T-cell (primary cell): Measurements from ENCODE around the gene DKK3. TPM values are rescaled to one million over a fixed set of nuclear protein-coding genes. Genes with fewer than 3 reads are reported as not detected.

Experiments used
- ATAC-seq, 4 experiments: fragments of 200-7000 bp in 3 of 4; fragments of 150-1000 bp in 1 of 4; cut with Tn5 transposase; replicated peaks in 1 of 4; 1 replicate in 3 of 4; 2 replicates in 1 of 4; pipeline ENCODE4 v1.10.0; 2021; ENCODE audit warnings: moderate library complexity in 3 of 4, mild to moderate bottlenecking in 2 of 4, moderate number of reproducible peaks in 1 of 4
- CTCF ChIA-PET, 2 donors: fragments of 300-600 bp; sonication (Branson Sonifier 250); formaldehyde crosslinking; loops; one replicate each; lab custom pipeline; 2022; ENCODE audit warnings: antibody characterized with exemption in 2 of 2; lab: Charles Lee
- POLR2A ChIA-PET, 2 donors: fragments of 300-600 bp; sonication (Branson Sonifier 250); formaldehyde crosslinking; loops; one replicate each; lab custom pipeline; 2022; ENCODE audit warnings: antibody characterized with exemption in 2 of 2; lab: Charles Lee
- DNase-seq, 35 experiments: peaks; one replicate each; pipeline versions ENCODE4 v3.0.0 to v3.0.0-alpha.2; 2013 to 2023
- H3K27ac ChIP-seq: one replicate; pipeline ENCODE4 v1.5.1; 2013; ENCODE audit warnings: low read length
- H3K27me3 ChIP-seq, 2 experiments: replicated peaks in 1 of 2; 1 replicate in 1 of 2; 2 replicates in 1 of 2; pipeline versions ENCODE4 v1.6.1 to v1.7.0; 2013; ENCODE audit warnings: low read length in 1 of 2, mixed read lengths in 1 of 2; ENCODE audit not compliant: control insufficient read depth in 2 of 2, insufficient read depth in 2 of 2; ENCODE audit errors: extremely low read depth in 1 of 2
- H3K36me3 ChIP-seq, 2 donors: 1 replicate in 1 of 2; 2 replicates in 1 of 2; pipeline versions ENCODE4 v1.6.1 to v1.7.0; 2013; ENCODE audit warnings: low read length in 1 of 2; ENCODE audit not compliant: control insufficient read depth in 2 of 2, insufficient read depth in 1 of 2; ENCODE audit errors: extremely low read depth in 1 of 2
- H3K4me1 ChIP-seq, 2 experiments: 1 replicate in 1 of 2; 2 replicates in 1 of 2; pipeline versions ENCODE4 v1.6.1 to v1.7.0; 2013; ENCODE audit warnings: low read length in 2 of 2, mixed read lengths in 1 of 2; ENCODE audit not compliant: insufficient read depth in 2 of 2, control insufficient read depth in 1 of 2; ENCODE audit errors: extremely low read depth in 1 of 2
- H3K4me3 ChIP-seq, 2 donors: 1 replicate in 1 of 2; 2 replicates in 1 of 2; pipeline versions ENCODE4 v1.5.1 to v1.7.0; 2013; ENCODE audit warnings: mild to moderate bottlenecking in 2 of 2, low read length in 1 of 2, moderate library complexity in 1 of 2; ENCODE audit not compliant: control insufficient read depth in 1 of 2; ENCODE audit errors: extremely low read depth in 1 of 2
- H3K9me3 ChIP-seq: 2 replicates; pipeline ENCODE4 v1.7.0; 2013
- H3K27ac Mint-ChIP-seq, 2 donors: one replicate each; pipeline ENCODE4 v1.8.0; 2020 to 2021; ENCODE audit warnings: mild to moderate bottlenecking in 2 of 2, mixed read lengths in 2 of 2
- H3K27me3 Mint-ChIP-seq, 2 donors: one replicate each; pipeline ENCODE4 v1.8.0; 2021 to 2022; ENCODE audit warnings: mixed read lengths in 2 of 2
- H3K36me3 Mint-ChIP-seq: one replicate; pipeline ENCODE4 v1.8.0; 2021; ENCODE audit warnings: mixed read lengths
- H3K4me1 Mint-ChIP-seq, 3 donors: one replicate each; pipeline ENCODE4 v1.8.0; 2020 to 2022; ENCODE audit warnings: mixed read lengths in 3 of 3, mild to moderate bottlenecking in 1 of 3
- H3K4me3 Mint-ChIP-seq, 3 donors: one replicate each; pipeline ENCODE4 v1.8.0; 2020 to 2022; ENCODE audit warnings: mild to moderate bottlenecking in 3 of 3, mixed read lengths in 3 of 3, moderate library complexity in 3 of 3
- H3K9me3 Mint-ChIP-seq, 3 donors: one replicate each; pipeline ENCODE4 v1.8.0; 2020 to 2022; ENCODE audit warnings: mixed read lengths in 3 of 3
- WGBS: methylation state at CpG from one replicate; pipeline ENCODE4 v1.1.5; 2013; ENCODE audit warnings: missing lambda C conversion rate; ENCODE audit not compliant: insufficient coverage; 5-methylcytosine and 5-hydroxymethylcytosine counted together
- total RNA-seq, 35 experiments: library from RNA in 6 of 35; stranded (reverse) in 6 of 35; fragments of 120-200 nt in 1 of 35; gene quantifications; one replicate each; pipeline versions ENCODE4 v1.2.1 to v1.2.4 and lab custom pipeline; 2013 to 2026

Gene DKK3
- total RNA-seq, 5 donors from 2014 or later (not counting 1 experiment from before 2014, with no cell fraction given) = 1.5 to 8.1 (median 2.7) TPM

DNA sequence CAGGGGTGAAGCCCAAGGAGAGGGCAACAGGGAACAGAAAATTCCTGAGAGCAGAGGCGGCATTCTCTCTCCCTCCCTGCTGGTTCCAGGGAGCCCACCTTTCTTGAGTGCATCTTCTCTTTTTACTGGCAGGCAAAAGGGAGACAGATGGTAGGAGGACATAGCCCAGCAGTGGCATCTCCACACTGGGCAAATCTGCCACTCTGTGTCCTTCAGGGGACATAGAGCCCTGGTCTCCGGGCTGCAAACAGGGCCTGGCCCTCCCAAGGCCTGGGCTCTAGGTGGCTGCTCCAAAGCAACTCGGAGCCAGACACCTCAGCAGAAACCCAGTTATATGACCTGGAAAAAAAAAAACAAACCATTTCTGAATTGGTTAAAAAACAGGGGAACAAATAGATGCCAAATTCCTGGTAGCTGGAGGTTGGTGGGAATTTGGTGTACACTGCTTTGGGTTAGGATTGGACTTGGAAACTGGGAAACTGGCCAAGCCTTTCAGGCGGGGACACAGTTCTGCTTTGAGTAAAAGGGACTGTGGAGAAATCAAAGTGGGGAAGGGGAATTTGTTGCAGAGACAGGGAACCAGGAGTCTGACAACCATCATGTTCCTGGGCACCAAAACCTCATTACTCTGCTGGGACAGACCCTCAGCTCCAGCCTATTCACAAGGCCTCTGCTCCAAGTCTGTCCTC, 23.6 kb upstream of the DKK3 start:
- Histone ChIP-seq H3K9me3 (no peaks in the 10 kb centered on the region), H3K27me3 (peaks cover 0 to 12% of the 10 kb centered on the region in 2 experiments), H3K27ac (no peak overlapping the region), H3K4me3 (no peak overlapping the region), H3K4me1 (no peaks in the 10 kb centered on the region), H3K36me3 (no peaks in the 10 kb centered on the region)
- ChIA-PET POLR2A (no interaction called here), CTCF (no interaction called here)
- H3K4me1 Mint-ChIP-seq = no peaks in the 10 kb centered on the region
- no peak overlapping the region for H3K4me3 Mint-ChIP-seq
- DNase-seq (no peak), ATAC-seq (no peak)
- WGBS = no CpG with 5 or more reads among the region's 4 CpGs
- H3K36me3 Mint-ChIP-seq = no peaks in the 10 kb centered on the region
- H3K9me3 Mint-ChIP-seq = no peaks in the 10 kb centered on the region
- H3K27ac Mint-ChIP-seq = no peak overlapping the region
- peaks cover 12 to 16% of the 10 kb centered on the region in 2 donors for H3K27me3 Mint-ChIP-seq

DNA sequence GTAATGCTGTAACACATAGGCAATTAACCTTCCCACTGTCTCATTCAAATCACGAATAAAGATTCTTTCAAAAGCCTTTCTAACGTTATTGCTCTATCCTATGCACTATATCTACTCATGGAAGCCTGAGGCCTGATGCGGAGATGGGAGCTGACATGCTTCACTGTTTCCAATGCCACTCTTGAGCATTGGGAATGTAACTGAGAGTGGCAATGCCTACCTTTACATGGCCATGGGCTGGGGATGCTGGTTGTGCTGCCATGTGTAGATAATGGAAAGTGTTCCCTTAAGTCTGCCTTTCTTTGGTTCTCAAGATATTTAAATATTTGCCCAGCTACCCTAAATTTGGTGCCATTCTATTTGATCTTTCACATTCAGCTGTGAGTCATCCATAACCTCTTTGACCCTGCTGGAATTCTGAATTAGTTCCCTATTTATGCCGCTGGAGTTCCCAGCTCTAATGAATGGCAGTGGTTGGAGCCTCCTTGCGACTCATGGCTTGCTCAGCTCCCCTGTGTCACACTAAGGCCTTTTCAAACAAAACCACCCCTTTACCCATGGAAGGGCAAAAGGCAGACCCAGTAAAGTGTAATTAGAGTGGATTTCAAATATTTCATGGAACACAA, 21.4 kb upstream of the DKK3 start:
- no CpG with 5 or more reads among the region's 5 CpGs for WGBS

DNA sequence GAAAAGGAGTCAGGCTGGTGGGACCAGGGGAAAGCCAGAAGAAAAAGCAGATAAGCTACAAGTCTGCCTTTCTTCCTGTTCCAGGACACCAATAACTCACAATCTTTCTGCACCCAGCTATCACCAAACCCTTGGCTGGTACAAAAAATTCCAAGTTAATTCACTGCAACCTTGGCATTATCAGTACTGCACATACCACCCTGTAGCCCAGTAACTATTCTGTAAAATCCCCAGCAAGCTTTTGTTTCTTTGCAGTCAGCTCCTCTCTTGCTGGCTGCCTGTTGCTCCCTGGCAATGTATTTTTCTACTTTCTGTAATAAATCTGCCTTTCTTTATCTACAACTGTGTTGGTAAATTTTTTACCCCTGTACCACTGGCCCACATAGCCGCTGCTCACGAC, 20.7 kb upstream of the DKK3 start:
- Mint-ChIP-seq H3K27ac (no peak overlapping the region), H3K27me3 (peaks cover 10 to 17% of the 10 kb centered on the region in 2 donors), H3K4me3 (no peak overlapping the region), H3K36me3 (no peaks in the 10 kb centered on the region), H3K9me3 (peaks cover 6% of the 10 kb centered on the region in 3 donors), H3K4me1 (no peaks in the 10 kb centered on the region)
- WGBS = 100% methylated on average over 2 of the region's 2 CpGs
- ChIA-PET POLR2A (no interaction called here), CTCF (no interaction called here)
- Histone ChIP-seq H3K27me3 (peaks cover 0 to 12% of the 10 kb centered on the region in 2 experiments), H3K4me1 (no peaks in the 10 kb centered on the region), H3K9me3 (no peaks in the 10 kb centered on the region), H3K36me3 (no peaks in the 10 kb centered on the region), H3K27ac (no peak overlapping the region), H3K4me3 (no peak overlapping the region)
- DNase-seq (no peak), ATAC-seq (no peak)

More for the DNA sequence above, 21.4 kb upstream of the DKK3 start:
- Histone ChIP-seq H3K27ac (no peak overlapping the region), H3K36me3 (no peaks in the 10 kb centered on the region), H3K4me1 (no peaks in the 10 kb centered on the region), H3K9me3 (no peaks in the 10 kb centered on the region), H3K4me3 (no peak overlapping the region), H3K27me3 (peaks cover 0 to 12% of the 10 kb centered on the region in 2 experiments)
- ATAC-seq (no peak), DNase-seq (no peak)
- ChIA-PET POLR2A (no interaction called here), CTCF (interaction anchor here in 1 of 2 donors (0.8 kb wide), 1 partner anchor 250 kb away, joined by 3 read pairs; no protein-coding TSS in a partner anchor)
- Mint-ChIP-seq H3K9me3 (no peaks in the 10 kb centered on the region), H3K4me3 (no peak overlapping the region), H3K27ac (no peak overlapping the region), H3K27me3 (peaks cover 12 to 14% of the 10 kb centered on the region in 2 donors), H3K36me3 (no peaks in the 10 kb centered on the region), H3K4me1 (no peaks in the 10 kb centered on the region)

DNA sequence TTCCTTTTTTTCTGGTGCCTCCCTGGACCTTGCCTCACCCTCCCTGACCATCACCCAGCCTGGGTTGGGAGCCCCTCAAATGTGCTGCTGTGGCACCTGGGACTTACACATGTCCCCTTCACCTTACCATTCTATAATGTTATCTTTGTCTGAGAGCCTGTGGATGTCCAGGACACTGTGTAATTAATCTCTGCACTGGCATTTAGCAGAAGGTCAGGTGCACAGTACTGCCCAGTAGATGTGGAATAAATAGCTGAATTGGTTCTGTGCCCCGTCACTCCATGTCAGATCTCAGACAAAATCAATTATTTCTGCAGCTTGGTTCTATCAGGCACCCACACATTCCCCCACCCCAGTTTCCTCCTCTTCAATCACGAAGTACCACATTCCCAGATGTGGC, 19.9 kb upstream of the DKK3 start:
- no peaks in the 10 kb centered on the region for H3K4me1 Mint-ChIP-seq
- Histone ChIP-seq H3K27ac (no peak overlapping the region), H3K9me3 (no peaks in the 10 kb centered on the region), H3K4me3 (no peak overlapping the region), H3K27me3 (peaks cover 0 to 6% of the 10 kb centered on the region in 2 experiments), H3K36me3 (no peaks in the 10 kb centered on the region), H3K4me1 (no peaks in the 10 kb centered on the region)
- ATAC-seq (no peak), DNase-seq (no peak)
- CTCF ChIA-PET = no interaction called here
- peaks cover 3% of the 10 kb centered on the region for H3K36me3 Mint-ChIP-seq
- H3K27ac Mint-ChIP-seq = no peak overlapping the region
- POLR2A ChIA-PET = no interaction called here
- no peak overlapping the region for H3K4me3 Mint-ChIP-seq
- H3K27me3 Mint-ChIP-seq = peaks cover 4 to 14% of the 10 kb centered on the region in 2 donors
- no CpG with 5 or more reads among the region's 2 CpGs for WGBS
- peaks cover 6 to 8% (median 6%) of the 10 kb centered on the region in 3 donors for H3K9me3 Mint-ChIP-seq

DNA sequence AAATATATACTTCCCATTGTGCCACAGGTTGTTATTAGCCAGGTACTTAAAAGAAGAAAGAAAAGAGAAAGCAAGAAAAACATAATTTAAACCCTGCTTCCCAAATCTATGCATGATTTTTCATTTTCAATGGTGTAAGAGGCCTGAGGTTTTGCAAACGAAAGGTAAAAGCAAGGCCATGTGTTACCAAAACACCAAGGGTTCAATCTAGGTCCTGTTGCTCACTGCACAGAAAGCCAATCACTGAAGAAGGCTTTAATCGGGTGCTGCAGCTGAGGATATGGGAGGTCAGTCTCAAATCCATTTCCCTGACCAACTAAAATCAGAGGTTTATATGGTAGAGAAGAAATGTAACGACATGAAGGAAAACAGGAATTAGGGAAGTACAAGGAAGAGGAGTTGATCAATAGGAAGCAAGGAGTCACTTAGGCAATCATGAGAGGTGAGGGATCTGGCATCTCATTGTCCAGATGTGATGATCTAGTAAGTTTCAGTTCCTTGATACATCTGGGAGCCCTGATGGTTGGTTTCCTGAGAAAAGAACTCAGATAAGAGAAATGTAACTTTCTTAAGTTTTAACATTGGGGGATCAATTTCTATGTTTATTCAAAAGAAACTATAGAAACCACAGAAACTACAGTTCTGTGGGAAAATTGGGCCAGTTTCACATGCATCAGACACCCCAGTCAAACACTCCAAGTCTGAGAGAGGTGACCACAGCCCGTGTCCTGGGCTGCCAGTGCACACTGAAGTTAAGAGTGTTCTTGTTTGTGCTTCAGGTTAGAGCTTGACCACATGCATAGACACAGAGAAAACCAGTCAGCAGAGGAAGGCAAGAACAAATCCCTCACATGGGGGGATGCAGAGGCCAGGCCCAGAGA, 18.1 kb upstream of the DKK3 start:
- no peak for DNase-seq
- no peak overlapping the region for H3K4me3 Mint-ChIP-seq
- no peak for ATAC-seq
- peaks cover 15 to 23% of the 10 kb centered on the region in 2 donors for H3K27me3 Mint-ChIP-seq
- POLR2A ChIA-PET = no interaction called here
- 100% methylated on average over 1 of the region's 4 CpGs for WGBS
- peaks cover 3% of the 10 kb centered on the region for H3K36me3 Mint-ChIP-seq
- H3K9me3 Mint-ChIP-seq = peaks cover 6 to 11% (median 8%) of the 10 kb centered on the region in 3 donors
- Histone ChIP-seq H3K9me3 (no peaks in the 10 kb centered on the region), H3K27ac (no peak overlapping the region), H3K27me3 (no peaks in the 10 kb centered on the region), H3K4me3 (no peak overlapping the region), H3K4me1 (no peaks in the 10 kb centered on the region), H3K36me3 (no peaks in the 10 kb centered on the region)
- CTCF ChIA-PET = no interaction called here
- no peak overlapping the region for H3K27ac Mint-ChIP-seq
- no peaks in the 10 kb centered on the region for H3K4me1 Mint-ChIP-seq

DNA sequence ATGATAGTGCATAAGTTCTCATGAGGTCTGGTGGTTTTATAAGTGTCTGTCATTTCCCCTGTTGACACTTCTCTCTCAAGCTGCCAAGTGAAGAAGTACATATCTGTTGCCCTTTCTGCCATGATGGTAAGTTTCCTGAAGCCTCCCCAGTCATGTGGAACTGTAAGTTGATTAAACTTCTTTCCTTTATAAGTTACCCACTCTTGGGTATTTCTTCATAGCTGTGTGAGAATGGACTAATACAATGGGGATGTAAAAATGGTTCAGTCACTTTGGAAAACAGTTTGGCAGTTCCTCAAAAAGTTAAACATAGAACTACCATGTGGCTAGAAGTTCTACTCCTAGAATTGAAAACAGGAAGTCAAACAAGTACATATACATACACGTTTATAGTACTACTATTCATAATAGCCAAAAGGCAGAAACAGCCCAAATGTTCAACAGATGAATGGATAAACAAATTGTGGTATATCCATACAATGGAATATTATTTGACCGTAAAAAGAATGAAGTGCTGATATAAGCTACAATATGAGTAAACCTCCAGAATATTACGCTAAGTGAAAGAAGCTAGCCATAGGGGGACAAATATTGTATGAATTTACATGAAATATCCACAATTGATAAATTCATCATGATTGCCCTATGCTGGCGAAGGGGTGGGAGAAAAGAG, 16.0 kb upstream of the DKK3 start:
- Mint-ChIP-seq H3K9me3 (peaks cover 6 to 11% (median 8%) of the 10 kb centered on the region in 3 donors), H3K36me3 (peaks cover 3% of the 10 kb centered on the region), H3K27me3 (peaks cover 11 to 28% of the 10 kb centered on the region in 2 donors), H3K4me3 (no peak overlapping the region), H3K27ac (no peak overlapping the region), H3K4me1 (no peaks in the 10 kb centered on the region)
- ATAC-seq = no peak
- DNase-seq = no peak
- H3K4me3 ChIP-seq = no peak overlapping the region
- no peaks in the 10 kb centered on the region for H3K9me3 ChIP-seq
- CTCF ChIA-PET = no interaction called here
- POLR2A ChIA-PET = no interaction called here
- no CpG with 5 or more reads among the region's 4 CpGs for whole genome bisulfite sequencing
- H3K27me3 ChIP-seq = peaks cover 0 to 2% of the 10 kb centered on the region in 2 experiments
- no peak overlapping the region for H3K27ac ChIP-seq
- H3K36me3 ChIP-seq = no peaks in the 10 kb centered on the region
- H3K4me1 ChIP-seq = no peaks in the 10 kb centered on the region
